Measurements from ENCODE around the gene ZIC1.

DNA sequence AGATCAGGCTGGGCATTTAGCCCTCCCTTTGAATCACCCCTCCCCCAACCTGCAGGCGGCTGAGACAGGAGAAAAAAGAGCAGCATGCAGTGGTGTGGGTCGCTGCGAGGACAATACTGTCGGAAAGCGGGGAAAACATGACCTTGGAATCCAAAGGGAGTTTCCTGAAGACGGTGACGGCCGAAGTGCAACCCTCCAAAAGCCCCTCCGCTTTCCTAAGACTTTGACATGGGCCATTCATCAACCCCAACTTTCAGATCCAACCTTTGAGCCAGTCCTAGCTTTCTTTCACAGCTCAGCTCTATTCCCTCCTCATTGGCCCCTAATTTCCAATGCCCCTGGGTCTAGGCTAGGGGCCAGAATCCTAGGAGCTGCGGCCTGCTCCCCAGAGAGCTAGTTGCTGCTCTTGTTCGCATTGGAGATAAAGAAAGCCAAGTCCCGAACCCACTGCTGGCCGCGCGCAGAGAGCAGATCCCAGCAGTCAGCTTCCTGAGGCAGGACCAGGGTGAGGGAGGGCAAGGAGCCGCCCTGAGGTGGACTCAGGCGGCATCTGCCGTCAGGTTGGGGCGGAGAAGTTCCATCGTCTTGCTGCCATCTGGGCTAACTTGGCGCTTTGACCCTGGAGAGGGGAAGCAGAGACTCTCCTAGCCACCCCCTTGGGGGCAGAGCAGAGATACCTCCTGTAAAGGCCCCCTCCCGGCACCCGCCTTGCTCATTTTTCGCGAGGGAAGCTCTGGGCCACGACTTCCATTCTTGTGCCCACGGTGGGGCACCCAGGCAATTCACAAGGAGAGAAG, 3.7 kb upstream of the ZIC1 start:
- TF ChIP-seq, protein P1, sequence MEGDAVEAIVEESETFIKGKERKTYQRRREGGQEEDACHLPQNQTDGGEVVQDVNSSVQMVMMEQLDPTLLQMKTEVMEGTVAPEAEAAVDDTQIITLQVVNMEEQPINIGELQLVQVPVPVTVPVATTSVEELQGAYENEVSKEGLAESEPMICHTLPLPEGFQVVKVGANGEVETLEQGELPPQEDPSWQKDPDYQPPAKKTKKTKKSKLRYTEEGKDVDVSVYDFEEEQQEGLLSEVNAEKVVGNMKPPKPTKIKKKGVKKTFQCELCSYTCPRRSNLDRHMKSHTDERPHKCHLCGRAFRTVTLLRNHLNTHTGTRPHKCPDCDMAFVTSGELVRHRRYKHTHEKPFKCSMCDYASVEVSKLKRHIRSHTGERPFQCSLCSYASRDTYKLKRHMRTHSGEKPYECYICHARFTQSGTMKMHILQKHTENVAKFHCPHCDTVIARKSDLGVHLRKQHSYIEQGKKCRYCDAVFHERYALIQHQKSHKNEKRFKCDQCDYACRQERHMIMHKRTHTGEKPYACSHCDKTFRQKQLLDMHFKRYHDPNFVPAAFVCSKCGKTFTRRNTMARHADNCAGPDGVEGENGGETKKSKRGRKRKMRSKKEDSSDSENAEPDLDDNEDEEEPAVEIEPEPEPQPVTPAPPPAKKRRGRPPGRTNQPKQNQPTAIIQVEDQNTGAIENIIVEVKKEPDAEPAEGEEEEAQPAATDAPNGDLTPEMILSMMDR (conservative IDR thresholded peaks at IDR 0.05; ENCODE audit: low read length), result no peak
- TF ChIP-seq EZH2phosphoT487 (IDR thresholded peaks at IDR 0.05; ENCODE audit: borderline replicate concordance, low read depth, low read length), result no peak
